GM19351 (cell line): ENCODE data around the gene ARHGAP25.

Experiments used
- ATAC-seq: cut with Tn5 transposase; IDR thresholded peaks from one replicate; pipeline ENCODE4 v1.9.1; 2021; ENCODE audit warnings: mild to moderate bottlenecking, moderate library complexity; ENCODE audit not compliant: unreplicated experiment

Gene ARHGAP25

DNA sequence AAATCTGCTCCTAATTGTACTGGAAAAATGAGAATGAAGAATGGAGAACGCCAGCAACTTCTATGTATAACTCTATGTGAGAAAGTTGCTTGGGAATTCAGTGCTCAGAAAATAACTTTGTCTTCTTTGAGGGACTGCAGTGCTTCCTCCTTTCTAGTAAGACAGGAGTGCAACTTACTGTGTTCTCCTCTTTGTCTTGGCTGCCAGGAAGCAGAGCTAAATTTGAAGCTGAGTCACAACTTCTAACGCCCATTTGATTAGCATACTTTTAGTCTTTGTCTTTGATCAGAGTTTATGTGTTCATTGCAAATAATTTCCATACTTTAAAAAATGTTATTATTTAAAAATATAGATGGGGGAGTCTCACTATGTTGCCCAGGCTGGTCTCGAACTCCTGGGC, 6.6 kb downstream of the ARHGAP25 start:
- ATAC-seq, result no peak

DNA sequence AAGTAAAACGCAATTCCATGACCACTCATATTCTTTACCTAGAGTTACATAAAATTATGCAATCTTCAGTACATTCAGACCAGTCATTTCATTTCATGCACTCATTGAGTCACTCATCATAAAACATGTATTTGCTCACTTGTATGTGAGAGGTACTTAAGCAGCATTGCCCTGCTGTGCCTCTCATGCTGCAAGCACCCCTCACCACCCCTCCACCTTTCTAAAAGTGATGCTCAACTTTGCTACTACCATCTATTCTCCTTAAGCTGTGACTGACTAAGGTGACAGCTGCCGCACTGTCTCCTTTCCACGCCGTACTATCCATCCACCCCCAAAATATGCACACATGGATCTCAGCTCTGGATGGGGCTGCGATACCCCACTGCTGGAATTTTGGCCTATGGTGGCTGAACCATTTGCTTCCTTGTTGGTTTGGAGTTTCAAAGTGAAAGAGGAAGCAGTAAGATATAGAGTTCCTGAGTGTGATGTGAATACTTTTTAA, 7.2 kb downstream of the ARHGAP25 start:
- no peak for ATAC-seq

DNA sequence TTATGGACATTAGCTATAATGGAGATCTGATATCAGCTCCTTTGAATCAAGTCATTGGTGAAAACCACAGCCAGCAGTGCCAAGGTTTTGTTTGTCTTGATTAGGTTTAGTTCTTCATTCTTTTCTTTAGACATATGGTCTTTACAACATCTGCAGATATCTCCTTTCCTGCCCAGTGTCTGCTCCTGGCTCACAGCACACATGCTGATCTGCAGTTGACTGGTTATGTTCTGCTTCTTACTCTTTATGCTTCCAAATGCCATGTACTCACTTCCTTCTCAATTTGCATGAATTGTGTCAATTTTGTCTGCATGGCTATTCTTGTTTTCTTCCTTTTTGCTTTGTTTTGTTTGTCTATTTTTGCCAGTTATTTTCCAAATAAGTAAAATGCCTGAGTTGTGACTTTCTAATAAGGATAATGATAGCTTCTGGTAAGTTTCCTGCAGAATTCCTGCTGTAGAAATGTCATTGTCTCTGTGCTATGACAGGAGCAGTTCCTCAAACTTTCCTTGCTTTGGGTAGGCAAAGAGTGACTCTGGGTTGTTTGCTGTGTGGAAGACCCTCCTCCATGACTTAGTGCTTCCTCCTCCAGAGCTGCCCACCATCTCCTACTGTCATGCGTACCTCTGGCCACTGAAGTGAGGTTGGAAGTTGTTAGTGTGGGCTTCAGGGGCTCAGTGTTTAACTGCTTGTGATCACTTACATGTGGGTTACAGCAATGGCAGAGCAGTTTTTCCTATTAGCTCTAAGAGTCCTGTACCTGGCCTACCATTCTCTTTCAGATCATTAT, 8.2 kb downstream of the ARHGAP25 start:
- ATAC-seq, result no peak

DNA sequence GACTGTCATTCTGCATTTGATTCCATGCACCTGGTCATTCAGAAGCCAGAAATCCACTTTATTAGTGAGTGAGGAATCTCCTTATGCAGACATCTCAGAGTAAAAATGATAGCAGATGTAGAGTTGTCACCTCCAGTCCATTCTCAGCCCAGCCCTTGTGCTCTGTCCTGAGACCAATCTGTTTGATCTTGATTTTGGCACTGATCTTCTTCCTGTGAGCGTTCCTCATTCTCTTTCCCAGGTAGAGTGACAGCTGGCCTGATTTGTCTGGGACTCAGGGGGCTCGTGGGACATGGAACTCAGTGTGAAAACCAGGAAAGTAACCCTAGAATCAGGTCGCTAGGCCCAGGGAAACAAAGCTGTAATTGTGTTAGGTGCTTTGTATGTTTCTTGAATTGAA, 8.9 kb downstream of the ARHGAP25 start:
- no peak for ATAC-seq

DNA sequence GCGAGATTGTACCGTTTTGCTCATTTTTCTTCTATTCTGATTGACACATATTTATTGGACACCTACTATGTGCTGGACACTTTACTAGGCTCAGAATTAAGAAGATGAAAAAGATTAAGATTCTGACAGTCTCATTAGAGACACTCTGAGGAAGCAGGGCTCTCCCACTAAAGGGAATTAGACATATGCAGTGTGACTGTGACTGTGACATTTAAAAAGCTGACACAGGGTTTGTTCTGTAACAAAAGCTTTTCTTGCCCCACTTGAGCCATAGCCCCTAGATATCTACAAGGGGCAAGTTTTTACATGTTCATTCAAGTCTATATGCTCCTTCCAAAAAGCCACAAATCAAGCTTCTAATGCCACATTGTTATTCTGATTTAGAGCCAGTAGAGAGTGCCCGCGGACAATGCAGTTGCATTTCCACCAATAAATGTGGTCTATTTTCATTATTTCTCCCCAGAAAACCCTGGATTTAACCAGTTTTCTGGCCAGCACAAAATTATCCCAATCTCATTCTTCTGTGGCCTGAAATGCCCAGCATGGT, 9.8 kb downstream of the ARHGAP25 start:
- ATAC-seq, result no peak

DNA sequence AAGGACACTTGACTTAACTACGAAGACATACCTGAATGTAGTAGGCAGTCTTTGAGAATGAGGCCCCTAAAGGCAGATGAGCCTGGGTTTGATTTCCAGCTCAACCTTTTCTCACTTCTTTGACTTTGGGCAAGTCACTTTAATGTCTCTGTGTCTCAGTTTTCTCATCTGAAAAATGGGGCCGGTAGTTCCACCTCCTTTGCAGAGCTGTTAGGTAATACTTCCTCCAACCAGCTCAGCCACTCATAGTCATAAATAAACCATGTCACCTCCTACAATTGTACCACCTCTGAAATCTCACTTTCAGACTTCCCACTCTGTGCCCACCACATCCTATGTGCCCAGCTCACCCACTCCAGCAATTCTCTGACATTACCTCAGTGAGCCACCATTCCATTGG, 10.4 kb downstream of the ARHGAP25 start:
- ATAC-seq, result no peak

DNA sequence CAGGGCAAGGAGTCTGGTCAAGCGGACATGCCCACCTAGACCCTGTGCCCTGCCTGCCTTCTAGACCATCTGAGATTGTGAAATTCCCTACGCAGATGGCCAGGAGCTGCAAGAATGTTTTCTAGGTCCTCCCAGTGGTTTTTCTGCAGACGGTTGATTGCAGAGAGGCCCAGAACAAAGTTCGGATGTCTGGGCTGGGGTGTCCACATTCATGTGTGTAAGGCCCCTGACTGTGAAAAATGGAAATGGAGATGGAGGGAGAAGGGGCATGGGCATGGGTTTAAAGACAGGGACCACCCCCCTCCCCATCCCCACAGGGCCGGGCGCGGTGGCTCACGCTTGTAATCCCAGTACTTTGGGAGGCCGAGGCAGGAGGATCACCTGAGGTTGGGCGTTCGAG, 11.8 kb downstream of the ARHGAP25 start:
- no peak for ATAC-seq

DNA sequence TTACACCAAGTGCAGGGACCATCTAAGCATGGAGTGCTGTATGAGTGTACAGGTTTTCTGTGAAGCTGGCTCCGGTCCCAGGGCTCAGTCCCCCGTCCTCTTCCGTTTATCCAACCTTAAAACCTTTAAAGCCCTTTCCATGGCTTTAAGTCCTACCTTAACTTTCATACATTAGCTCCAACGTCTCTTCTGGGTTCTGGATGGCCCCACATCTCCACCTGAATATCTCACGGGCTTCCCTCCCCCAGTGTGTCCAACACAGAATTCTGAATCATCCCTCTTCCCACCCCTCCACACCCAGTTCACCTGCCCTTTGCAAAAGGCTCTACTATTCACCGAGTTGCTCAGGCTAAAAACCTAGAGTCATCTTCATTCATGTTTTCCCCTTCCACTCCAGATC, 12.8 kb downstream of the ARHGAP25 start:
- no peak for ATAC-seq

DNA sequence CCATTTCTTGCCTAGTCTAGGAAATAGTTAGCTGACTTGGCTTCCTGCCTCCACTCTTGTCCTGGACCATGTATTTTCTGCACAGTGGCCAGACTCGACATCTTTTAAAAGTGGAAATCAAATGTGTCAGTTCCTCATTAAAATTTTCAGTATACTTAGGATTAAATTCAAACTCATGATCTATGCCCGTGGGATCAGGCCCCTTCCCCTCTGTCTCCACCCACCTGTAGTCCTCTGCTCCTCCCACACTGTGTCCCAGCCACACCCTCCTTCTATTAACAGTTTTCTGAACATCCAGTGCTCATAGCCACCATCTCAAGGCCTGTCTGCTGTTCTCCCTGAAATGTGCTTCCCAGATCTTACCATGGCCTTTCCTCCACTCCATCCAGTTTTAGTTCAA, 13.3 kb downstream of the ARHGAP25 start:
- no peak for ATAC-seq

DNA sequence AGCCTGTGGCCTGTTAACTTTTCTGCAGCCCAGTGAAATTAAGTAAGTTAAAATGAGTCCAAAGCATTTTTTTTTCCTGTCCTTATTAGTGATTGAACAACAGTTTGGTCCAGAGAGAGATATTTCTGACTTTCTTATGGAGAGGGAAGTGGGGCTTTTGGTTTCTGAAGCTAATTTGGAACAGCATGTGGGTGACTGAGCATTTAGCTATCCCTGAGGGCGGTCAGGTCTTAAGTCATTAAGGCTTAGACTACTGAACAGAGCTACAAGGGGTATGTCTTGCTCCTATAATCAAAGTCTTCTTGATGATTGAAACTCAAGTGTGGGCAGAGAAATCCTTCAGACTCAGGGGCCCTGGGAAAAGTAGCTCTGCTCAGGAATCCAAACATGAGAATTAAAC, 14.0 kb downstream of the ARHGAP25 start:
- ATAC-seq, result no peak

DNA sequence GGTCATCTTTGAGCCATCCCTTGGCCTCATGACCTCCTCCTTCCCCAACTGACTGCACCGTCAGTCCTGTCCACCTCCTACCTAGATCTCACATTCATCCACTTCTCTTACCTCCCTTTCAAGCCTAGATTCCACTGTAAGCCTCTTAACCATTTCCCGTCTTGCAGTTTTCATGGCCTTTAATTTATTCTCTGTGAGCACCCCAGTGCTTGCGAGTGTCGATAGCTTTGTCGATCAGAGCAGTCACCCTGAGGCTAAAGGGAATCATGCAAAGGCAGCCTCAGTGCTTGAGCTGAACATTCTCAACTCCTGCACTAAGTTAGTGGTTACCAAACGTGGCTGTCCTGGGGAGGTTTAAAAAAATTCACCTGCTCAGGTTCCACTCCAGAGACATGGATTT, 14.7 kb downstream of the ARHGAP25 start:
- no peak for ATAC-seq

DNA sequence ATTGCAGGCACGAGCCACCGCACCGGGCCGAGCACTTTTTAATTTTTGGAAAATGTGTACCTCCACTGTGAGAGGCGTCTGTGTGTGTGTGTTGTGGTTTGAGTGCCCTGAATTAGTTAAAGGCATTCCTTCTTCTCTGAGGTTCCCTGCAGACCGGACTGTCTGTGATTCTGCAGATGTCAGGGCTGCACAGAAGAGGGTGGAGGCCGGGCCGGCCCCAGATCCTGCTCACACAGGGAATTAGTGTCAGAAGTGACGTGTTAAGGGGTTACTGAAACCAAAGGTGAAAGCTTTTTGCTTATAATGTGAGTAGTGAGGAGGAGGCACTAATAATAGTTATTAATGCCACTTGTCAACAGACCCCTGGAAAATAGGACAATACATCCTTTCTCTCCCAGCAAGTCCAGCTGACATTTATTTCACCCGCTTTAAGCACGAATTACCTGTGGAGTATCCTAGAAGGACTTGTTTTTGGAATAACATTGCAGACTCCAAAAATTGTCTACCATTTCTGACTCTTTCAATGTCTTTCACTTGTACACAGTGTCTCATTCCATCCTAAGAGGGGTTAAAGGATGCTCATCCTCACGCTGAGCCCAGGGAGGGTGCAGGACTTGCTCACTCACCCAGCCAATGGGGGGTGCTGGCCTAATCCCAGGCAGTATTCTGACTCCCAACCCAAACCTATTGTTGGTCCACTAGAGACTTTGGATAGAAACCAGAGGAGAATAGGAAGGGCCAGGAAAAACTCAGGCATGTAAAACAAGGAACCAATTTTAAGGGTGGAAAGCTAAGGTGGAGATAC, 16.2 kb downstream of the ARHGAP25 start:
- ATAC-seq, result no peak

DNA sequence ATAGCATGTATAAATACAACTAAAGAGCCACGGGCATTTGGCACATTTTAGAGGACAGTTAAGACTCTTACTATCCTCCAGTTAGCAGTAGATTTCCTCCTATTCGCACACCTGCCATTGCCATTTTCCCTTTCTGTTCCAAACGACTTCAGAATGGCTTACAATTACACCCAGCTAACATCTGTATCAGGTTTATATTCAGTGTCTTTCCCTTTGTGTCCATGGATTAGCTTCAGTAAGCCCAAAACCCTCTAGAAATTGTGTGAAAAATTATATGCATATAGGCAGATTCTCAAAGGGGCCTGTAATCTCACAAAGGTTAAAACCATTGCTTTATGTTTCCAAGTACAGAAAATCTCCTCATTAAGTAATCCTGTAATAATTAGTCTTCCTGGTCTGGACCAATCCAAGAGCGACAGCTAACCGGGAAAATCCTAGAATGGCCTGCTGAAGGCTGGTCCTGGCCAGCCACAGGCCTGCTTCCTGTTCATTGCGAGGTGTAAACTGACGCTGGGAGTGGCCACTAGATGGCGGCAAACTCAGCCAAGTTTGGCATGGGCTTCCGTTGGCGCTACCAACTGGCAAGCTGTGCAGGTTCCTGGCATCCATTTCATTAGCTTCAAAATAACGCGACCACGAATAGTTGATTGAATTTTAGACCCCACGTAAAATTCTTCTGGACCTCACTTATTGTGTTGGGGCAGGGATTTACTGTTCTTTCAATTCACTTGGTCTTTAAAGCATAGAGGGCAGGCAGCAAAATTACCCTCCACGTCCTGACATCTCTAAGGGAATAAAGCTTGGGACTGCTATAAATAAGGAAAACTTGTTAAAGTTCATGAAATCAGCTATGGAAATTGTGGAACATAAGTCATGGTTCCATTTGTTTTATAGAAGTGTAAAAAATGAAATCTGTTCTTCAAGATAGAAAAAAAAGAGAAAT, 17.1 kb downstream of the ARHGAP25 start:
- ATAC-seq, result peak; percentile 87

DNA sequence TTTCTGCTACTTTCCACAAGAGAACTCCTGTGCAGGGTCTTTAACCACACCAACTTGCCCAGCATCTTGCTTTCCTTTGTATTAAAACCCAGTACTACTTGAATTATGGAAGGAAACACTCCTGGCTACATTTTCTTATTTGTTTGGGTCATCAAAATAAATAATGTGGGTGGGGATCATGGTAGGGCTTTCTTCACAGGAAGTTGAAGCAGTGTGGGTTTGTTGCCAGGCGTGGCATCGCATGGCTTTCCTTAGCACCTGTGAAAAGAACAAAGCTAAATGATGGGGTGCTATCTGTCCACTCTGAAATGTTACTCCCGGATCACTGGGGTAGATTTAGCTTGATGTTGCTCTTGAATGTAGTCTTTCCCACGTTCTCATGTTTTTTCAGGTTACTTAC, 18.7 kb downstream of the ARHGAP25 start:
- no peak for ATAC-seq

DNA sequence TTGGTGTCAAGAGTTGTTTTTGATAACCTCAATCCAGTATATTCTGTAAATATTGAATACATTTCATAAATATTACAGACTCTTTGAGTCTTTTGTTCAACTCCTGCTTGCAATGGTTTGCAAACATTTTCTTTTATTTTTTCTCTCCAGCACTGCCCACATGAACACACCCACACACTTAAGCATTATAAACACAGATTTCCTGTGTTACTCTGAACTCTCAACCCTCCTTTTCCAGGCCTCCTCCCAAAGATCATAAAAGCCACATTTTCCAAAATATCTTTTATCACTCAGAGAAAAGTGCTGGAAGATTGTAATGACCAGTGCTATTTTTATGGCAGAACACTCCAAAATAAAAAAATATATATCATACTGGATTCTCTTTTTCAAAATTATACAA, 20.5 kb downstream of the ARHGAP25 start:
- no peak for ATAC-seq

DNA sequence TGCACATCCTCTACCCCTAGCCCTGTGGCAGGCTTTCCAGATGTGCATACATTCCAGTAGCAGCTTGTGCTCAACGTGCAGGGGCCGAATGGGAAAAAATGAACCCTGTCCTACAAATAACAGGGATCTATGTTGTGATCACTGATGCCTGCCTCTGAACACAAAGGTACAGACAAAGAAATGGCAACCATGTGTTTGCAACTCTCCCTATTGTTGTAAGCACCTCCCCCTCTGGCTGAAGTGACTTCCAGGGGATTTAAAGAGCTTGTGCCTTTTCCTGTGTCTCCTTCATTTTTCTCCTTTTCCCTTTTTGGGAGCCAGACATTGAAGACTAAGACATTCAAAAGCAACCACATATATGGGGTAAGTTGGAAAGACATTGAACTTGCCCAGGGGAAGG, 21.6 kb downstream of the ARHGAP25 start:
- ATAC-seq, result no peak

DNA sequence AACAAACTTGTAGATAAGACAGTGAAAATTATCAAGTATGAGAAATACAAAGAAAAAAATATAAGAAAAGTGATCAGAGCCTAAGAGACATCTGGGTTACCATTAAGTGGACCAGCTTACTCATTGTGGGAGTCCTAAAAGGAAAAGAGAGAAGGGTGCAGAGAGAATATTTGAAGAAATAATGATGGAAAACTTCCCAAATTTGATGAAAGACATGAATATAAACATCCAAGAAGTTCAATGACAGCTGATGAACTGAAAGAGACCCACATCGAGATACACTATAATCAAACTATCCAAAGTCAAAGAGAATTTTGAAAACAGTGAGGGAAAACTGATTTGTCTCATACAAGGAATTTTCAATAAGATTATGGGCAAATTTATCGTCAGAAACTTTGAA, 22.5 kb downstream of the ARHGAP25 start:
- no peak for ATAC-seq

DNA sequence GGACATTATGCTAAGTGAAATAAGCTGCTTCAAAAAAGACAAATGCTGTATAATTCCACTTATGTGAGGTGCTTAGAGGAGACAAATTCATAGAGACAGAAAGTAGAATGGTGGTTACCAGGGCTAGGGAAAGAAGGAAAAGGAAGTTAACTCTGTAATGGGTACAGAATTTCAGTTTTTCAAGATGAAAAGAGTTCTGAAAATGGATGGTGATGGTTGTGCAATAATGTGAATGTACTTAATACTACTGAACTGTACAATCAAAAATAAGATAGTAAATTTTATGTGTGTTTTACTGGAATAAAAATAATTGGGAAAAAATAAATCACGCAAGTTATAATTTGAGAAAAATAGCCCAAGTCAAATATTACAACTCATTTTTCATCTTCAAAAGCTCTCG, 27.5 kb downstream of the ARHGAP25 start:
- ATAC-seq, result no peak

DNA sequence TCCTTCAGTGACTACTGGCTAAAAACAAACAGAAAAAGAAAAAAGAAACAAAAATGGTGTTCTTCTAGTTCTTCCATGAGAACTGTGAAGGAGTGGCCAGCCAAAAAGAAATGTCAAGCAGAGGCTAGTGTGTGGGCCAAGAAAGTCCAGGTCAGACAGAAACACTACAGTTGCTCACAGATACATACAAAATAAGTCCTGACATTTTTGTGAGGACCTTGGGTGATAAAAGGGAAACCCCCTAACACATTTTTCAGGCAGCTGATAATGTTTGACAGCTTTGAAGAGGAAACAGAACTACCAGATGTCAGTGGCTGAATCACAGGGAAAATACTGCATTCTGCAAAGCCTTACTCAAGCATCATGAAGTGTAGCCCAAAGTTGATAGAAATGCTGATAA, 28.1 kb downstream of the ARHGAP25 start:
- ATAC-seq, result peak; percentile 52

DNA sequence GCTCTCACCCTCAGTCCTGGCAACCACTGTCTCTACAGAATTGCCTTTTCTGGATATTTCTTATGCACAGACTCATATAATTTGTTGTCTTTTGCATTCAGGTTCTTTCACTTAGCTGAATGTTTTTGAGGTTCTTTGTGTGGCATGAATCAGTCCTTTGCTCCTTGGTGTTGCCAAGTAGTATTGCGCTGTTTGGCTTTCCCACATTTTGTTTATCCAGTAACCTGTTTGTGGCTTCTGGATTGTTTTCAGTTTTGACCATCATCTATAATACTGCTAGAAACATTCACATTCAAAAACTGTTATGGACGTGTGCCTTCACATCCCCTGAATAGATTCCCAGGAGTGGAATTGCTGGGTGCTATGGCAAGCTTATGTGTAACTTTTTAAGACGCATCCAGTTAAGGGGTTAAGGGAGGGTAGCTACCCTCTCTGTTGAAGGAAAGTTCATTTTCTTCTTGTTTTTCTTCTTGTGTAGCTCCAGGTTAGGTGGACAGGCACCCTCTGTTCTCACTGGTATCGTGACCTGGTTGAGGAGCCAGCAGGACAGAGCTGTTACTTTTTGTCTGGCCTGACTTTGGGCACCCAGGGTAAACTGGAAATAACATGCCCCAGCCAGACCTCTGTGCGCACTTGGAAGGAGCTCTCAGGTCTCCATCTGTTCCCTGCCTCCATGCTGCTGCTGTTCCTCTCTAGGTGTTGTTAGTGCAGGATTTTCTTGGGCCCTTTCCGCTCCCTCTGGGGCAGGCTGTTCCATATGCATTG, 29.6 kb downstream of the ARHGAP25 start:
- ATAC-seq, result no peak
